Mammary epithelial cell (primary cell): ENCODE measurements around the gene POLE2.

Source experiments
- EZH2 ChIP-seq: IDR thresholded peaks from 2 replicates; pipeline ENCODE4 v1.6.1; 2012; ENCODE audit warnings: low read length, inconsistent platforms, borderline replicate concordance
- TF ChIP-seq, protein P1 (sequence below), 2 donors: IDR thresholded peaks in 1 of 2; conservative IDR thresholded peaks in 1 of 2; 2 replicates each; pipeline ENCODE4 v1.5.1; 2011 to 2012; ENCODE audit warnings: inconsistent platforms in 2 of 2, low read length in 2 of 2, mild to moderate bottlenecking in 2 of 2, control low read depth in 1 of 2, low read depth in 1 of 2; ENCODE audit not compliant: insufficient read depth in 1 of 2; ENCODE audit errors: extremely low read depth in 1 of 2

DNA sequence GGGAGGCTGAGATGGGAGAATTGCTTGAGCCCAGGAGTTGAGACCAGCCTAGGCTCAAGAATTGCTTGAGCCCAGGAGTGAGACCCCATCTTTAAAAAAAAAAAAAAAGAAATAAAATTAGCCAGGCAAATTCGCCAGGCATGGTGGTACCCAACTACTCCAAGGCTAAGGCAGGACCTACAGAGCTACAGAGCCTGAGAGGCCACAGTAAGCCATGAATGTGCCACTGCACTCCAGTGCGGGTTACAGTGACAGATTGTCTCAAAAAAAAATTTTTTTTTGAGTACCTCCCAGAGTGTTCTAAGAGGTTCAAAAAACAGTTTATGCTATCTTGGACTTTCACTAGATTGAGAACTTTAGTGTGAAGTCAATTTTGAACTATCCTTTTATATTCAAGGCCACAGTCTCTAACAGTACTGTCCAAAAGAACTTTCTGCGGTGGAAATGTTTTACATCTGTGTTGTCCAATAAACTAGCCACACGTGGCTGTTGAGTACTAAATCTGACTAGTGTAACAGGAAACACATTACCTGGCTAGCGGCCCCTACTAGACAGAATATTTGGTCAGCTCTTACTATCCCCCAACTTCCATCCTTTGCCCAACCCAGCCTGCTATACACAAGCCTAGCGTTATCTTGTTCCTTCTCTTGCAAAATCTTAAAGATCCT is 70.0 kb downstream of the POLE2 start:
- TF ChIP-seq, protein P1, sequence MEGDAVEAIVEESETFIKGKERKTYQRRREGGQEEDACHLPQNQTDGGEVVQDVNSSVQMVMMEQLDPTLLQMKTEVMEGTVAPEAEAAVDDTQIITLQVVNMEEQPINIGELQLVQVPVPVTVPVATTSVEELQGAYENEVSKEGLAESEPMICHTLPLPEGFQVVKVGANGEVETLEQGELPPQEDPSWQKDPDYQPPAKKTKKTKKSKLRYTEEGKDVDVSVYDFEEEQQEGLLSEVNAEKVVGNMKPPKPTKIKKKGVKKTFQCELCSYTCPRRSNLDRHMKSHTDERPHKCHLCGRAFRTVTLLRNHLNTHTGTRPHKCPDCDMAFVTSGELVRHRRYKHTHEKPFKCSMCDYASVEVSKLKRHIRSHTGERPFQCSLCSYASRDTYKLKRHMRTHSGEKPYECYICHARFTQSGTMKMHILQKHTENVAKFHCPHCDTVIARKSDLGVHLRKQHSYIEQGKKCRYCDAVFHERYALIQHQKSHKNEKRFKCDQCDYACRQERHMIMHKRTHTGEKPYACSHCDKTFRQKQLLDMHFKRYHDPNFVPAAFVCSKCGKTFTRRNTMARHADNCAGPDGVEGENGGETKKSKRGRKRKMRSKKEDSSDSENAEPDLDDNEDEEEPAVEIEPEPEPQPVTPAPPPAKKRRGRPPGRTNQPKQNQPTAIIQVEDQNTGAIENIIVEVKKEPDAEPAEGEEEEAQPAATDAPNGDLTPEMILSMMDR (conservative IDR thresholded peaks at IDR 0.05 in 1 of 2, IDR thresholded peaks at IDR 0.05 in 1 of 2; ENCODE audit: extremely low read depth in 1 of 2, insufficient read depth in 1 of 2, low read depth in 1 of 2, low read length in 2 of 2), result no peak
- no peak for TF ChIP-seq EZH2
